RWPE2 (cell line): ENCODE data around the gene PHIP.

Experiments used
- ATAC-seq: fragments of 200-7000 bp; cut with Tn5 transposase; 3 replicates; pipeline ENCODE4 v1.9.1; 2021; ENCODE audit warnings: low read depth
- DNase-seq: peaks from one replicate; pipeline ENCODE4 v3.0.0-alpha.2; 2020; ENCODE audit warnings: low spot score
- H3K27ac ChIP-seq: fragments of 450-650 bp; 2 replicates; pipeline ENCODE4 v1.5.1; 2017; ENCODE audit warnings: mild to moderate bottlenecking; ENCODE audit not compliant: poor library complexity, severe bottlenecking
- H3K27me3 ChIP-seq: fragments of 250-450 bp; sonication (Bioruptor Pico); 2 replicates; pipeline ENCODE4 v1.5.1; 2021; ENCODE audit warnings: mild to moderate bottlenecking, moderate library complexity; ENCODE audit not compliant: insufficient read depth, poor library complexity, severe bottlenecking
- H3K36me3 ChIP-seq: fragments of 250-450 bp; sonication (Bioruptor Pico); 2 replicates; pipeline ENCODE4 v1.5.1; 2020; ENCODE audit warnings: low read depth, mild to moderate bottlenecking, moderate library complexity
- H3K4me1 ChIP-seq: fragments of 250-450 bp; sonication (Bioruptor Pico); 2 replicates; pipeline ENCODE4 v1.5.1; 2021; ENCODE audit warnings: mild to moderate bottlenecking, moderate library complexity; ENCODE audit not compliant: insufficient read depth, poor library complexity, severe bottlenecking
- H3K4me3 ChIP-seq: fragments of 250-450 bp; sonication (Bioruptor Pico); 2 replicates; pipeline ENCODE4 v1.5.1; 2021; ENCODE audit warnings: mild to moderate bottlenecking, moderate library complexity; ENCODE audit not compliant: severe bottlenecking
- H3K9me3 ChIP-seq: fragments of 250-450 bp; sonication (Bioruptor Pico); 2 replicates; pipeline ENCODE4 v1.5.1; 2021; ENCODE audit warnings: mild to moderate bottlenecking, moderate library complexity; ENCODE audit not compliant: severe bottlenecking
- CTCF ChIP-seq: fragments of 450-650 bp; IDR thresholded peaks from one replicate; pipeline ENCODE4 v1.5.1; 2017; ENCODE audit warnings: mild to moderate bottlenecking, moderate library complexity; ENCODE audit not compliant: poor library complexity, severe bottlenecking

PHIP gene

DNA sequence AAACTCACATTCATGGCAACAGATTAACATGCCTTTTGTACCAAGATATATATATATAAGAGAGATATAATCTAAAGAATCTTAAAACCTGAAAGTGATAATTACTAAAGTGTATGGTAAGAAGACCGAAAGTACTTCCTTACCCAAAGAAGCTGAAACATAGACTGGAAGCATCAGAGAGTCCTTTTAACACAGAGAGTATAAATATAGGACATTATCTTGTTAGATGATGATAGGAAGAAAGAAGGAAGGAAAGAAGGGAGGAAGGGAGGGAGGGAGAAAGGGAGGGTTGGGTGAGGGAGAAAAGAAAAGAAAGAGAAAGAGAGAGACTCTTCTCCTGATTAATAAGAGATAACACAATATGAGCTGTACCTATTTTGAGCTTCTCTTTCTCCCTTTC lies 68.2 kb downstream of the PHIP start:
- no peak for TF ChIP-seq CTCF
- peaks cover 64% of the 10 kb centered on the region for H3K36me3 ChIP-seq
- ATAC-seq = no peak
- H3K9me3 ChIP-seq = no peaks in the 10 kb centered on the region
- no peak for DNase-seq
- H3K4me1 ChIP-seq = peaks cover 18% of the 10 kb centered on the region
- no peaks in the 10 kb centered on the region for H3K27me3 ChIP-seq
- no peak overlapping the region for H3K4me3 ChIP-seq
- no peak overlapping the region for H3K27ac ChIP-seq

DNA sequence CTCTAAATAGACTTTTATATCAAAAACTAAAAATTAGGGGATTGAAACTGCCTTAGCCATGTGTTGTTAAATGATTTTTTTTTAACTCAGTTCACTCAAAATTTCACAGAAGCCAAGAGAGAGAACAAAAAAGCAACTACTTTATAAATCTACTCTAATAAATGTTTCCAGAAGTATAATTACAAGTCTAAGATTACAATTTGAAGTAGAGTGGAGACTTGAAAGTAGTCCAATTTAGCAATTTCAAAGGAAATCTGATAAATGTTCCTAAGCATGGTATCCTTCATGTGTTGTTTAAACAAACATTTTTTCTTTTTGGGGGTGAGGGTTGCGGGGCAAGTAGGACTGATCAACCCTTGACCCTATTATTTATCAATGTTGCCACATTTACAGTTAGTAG lies 72.6 kb downstream of the PHIP start:
- no peaks in the 10 kb centered on the region for H3K27me3 ChIP-seq
- no peak for DNase-seq
- TF ChIP-seq CTCF = no peak
- H3K9me3 ChIP-seq = no peaks in the 10 kb centered on the region
- peaks cover 19% of the 10 kb centered on the region for H3K4me1 ChIP-seq
- peaks cover 68% of the 10 kb centered on the region for H3K36me3 ChIP-seq
- H3K27ac ChIP-seq = no peak overlapping the region
- H3K4me3 ChIP-seq = no peak overlapping the region
- no peak for ATAC-seq

DNA sequence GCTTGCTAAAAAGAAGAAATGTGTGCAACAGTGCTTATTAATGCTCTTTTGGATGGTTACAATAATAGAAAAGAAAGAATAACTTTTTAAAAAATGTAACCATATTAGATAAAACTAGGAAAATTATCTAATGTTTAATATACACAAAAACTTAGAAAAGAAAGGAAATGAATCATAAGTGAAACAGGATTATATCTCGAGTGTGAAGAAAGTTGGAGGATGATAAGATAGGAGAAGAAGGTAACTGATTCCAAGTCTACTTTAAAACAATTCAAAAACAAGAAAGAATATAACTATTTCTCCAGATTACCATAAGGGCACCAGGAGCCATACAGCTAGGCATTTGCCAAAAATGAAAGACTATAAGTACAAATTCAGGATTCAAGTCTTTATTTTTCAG lies 73.0 kb downstream of the PHIP start:
- Histone ChIP-seq H3K9me3 (no peaks in the 10 kb centered on the region), H3K27me3 (no peaks in the 10 kb centered on the region), H3K27ac (no peak overlapping the region), H3K4me3 (no peak overlapping the region), H3K4me1 (peaks cover 19% of the 10 kb centered on the region), H3K36me3 (peaks cover 71% of the 10 kb centered on the region)
- DNase-seq (no peak), ATAC-seq (no peak)
- no peak for TF ChIP-seq CTCF

DNA sequence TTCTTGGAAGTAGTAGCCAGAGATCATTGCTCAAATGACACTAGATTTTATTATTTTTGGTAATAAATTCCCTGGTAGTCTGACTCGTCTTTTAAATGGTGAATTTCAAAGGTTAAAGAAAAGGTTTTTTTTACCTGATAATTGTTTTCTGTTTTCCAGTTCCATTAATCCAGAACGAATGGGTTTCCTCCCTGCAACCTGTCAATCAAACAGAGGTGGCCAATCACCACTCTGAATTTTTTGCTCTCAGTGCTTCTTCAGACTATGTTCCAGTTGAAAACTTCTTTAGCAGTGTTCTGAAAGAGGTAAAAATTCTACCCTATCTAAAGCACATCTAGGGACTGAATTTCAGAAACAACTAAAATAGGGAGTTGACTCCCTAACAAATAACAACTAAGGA lies 73.8 kb downstream of the PHIP start:
- DNase-seq (no peak), ATAC-seq (no peak)
- no peak overlapping the region for H3K4me3 ChIP-seq
- no peak overlapping the region for H3K27ac ChIP-seq
- H3K9me3 ChIP-seq = no peaks in the 10 kb centered on the region
- H3K27me3 ChIP-seq = no peaks in the 10 kb centered on the region
- TF ChIP-seq CTCF = no peak
- peaks cover 79% of the 10 kb centered on the region for H3K36me3 ChIP-seq
- H3K4me1 ChIP-seq = peaks cover 19% of the 10 kb centered on the region

DNA sequence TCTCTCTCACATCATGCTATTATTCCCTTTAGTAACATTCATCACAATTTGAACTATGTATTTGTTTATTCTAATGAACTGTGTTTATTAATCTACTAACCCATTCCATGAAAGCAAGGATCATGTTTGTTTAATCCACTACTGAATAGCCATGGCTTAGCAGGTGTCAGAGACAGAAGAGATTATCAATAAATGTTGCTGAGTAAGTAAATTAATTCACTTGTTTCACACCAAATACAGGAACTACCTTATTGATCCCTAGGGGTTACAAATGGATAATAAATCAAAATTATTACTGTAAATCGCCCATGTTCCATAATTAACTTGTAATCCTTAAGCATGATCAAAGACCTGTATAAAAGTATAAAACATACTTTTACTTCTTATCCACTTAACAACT lies 76.6 kb downstream of the PHIP start:
- peaks cover 93% of the 10 kb centered on the region for H3K36me3 ChIP-seq
- TF ChIP-seq CTCF = no peak

More for the DNA sequence above, 76.6 kb downstream of the PHIP start:
- no peaks in the 10 kb centered on the region for H3K9me3 ChIP-seq
- no peak overlapping the region for H3K4me3 ChIP-seq
- H3K27me3 ChIP-seq = no peaks in the 10 kb centered on the region
- peaks cover 16% of the 10 kb centered on the region for H3K4me1 ChIP-seq
- ATAC-seq = no peak
- H3K27ac ChIP-seq = no peak overlapping the region
- DNase-seq = no peak
